NCI-H1694 (cell line): ENCODE data around the gene PLPP1.
"Not testable (repeated sequence)": the region's sequence is repeated elsewhere in the genome, so short reads cannot be mapped to it uniquely, and the experiment has no call there.

Source experiments
- DNase-seq: peaks from one replicate; lab custom pipeline; 2025; lab: John Stamatoyannopoulos, UW

The PLPP1 gene

GRCh38 chr5:55503917-55504316 is 30.8 kb downstream of the PLPP1 start:
- DNase-seq, result not testable (repeated sequence)

- no peak for DNase-seq
Measured at GRCh38 chr5:55502759-55503158, 32.0 kb downstream of the PLPP1 start.

GRCh38 chr5:55498457-55498856 is 36.3 kb downstream of the PLPP1 start:
- DNase-seq, result no peak

- DNase-seq, result no peak
Measured at GRCh38 chr5:55497712-55498111, 37.1 kb downstream of the PLPP1 start.

- DNase-seq, result no peak
Measured at GRCh38 chr5:55495216-55495615, 39.5 kb downstream of the PLPP1 start.

- no peak for DNase-seq
Measured at GRCh38 chr5:55492449-55492848, 42.3 kb downstream of the PLPP1 start.

GRCh38 chr5:55485073-55485472 is 49.7 kb downstream of the PLPP1 start:
- no peak for DNase-seq

- DNase-seq, result no peak
Measured at GRCh38 chr5:55484531-55484930, 50.2 kb downstream of the PLPP1 start.

- DNase-seq, result no peak
Measured at GRCh38 chr5:55483885-55484284, 50.9 kb downstream of the PLPP1 start.

- DNase-seq, result no peak
Measured at GRCh38 chr5:55481293-55481855, 53.4 kb downstream of the PLPP1 start.

GRCh38 chr5:55480781-55481180 is 54.0 kb downstream of the PLPP1 start:
- DNase-seq, result no peak

- DNase-seq, result no peak
Measured at GRCh38 chr5:55472642-55473041, 62.1 kb downstream of the PLPP1 start.

- DNase-seq, result no peak
Measured at GRCh38 chr5:55471468-55471867, 63.3 kb downstream of the PLPP1 start.

- no peak for DNase-seq
Measured at GRCh38 chr5:55470282-55470681, 64.5 kb downstream of the PLPP1 start.

GRCh38 chr5:55469839-55470238 is 64.9 kb downstream of the PLPP1 start:
- DNase-seq, result no peak

- no peak for DNase-seq
Measured at GRCh38 chr5:55467862-55468551, 66.8 kb downstream of the PLPP1 start.

GRCh38 chr5:55463613-55464012 is 71.2 kb downstream of the PLPP1 start:
- no peak for DNase-seq

- no peak for DNase-seq
Measured at GRCh38 chr5:55459572-55459971, 75.2 kb downstream of the PLPP1 start.

- no peak for DNase-seq
Measured at GRCh38 chr5:55456216-55456895, 78.4 kb downstream of the PLPP1 start.

GRCh38 chr5:55454282-55454681 is 80.5 kb downstream of the PLPP1 start:
- no peak for DNase-seq

GRCh38 chr5:55453211-55453610 is 81.6 kb downstream of the PLPP1 start:
- DNase-seq, result no peak

- DNase-seq, result no peak
Measured at GRCh38 chr5:55451976-55452375, 82.8 kb downstream of the PLPP1 start.

- DNase-seq, result no peak
Measured at GRCh38 chr5:55450050-55450765, 84.6 kb downstream of the PLPP1 start.
